Gastroesophageal sphincter (tissue), 3 donors: ENCODE results near the gene DIPK2A.
A peak's percentile ranks its signal among the peaks of the same experiment; 100 is the strongest.

Source experiments
- POLR2A ChIP-seq, 2 donors: fragments of 450-650 bp; IDR thresholded peaks; one replicate each; pipeline ENCODE4 v1.6.1; 2017; ENCODE audit warnings: antibody characterized with exemption in 2 of 2, mild to moderate bottlenecking in 2 of 2, moderate library complexity in 1 of 2
- TF ChIP-seq, protein P1 (sequence below), 4 experiments: fragments of 200-600 bp in 2 of 4; fragments of 450-650 bp in 2 of 4; sonication (generic) in 1 of 4; IDR thresholded peaks; one replicate each; pipeline ENCODE4 v1.5.1; 2017 to 2019; ENCODE audit warnings: antibody characterized with exemption in 4 of 4, mild to moderate bottlenecking in 2 of 4, moderate library complexity in 2 of 4

DNA sequence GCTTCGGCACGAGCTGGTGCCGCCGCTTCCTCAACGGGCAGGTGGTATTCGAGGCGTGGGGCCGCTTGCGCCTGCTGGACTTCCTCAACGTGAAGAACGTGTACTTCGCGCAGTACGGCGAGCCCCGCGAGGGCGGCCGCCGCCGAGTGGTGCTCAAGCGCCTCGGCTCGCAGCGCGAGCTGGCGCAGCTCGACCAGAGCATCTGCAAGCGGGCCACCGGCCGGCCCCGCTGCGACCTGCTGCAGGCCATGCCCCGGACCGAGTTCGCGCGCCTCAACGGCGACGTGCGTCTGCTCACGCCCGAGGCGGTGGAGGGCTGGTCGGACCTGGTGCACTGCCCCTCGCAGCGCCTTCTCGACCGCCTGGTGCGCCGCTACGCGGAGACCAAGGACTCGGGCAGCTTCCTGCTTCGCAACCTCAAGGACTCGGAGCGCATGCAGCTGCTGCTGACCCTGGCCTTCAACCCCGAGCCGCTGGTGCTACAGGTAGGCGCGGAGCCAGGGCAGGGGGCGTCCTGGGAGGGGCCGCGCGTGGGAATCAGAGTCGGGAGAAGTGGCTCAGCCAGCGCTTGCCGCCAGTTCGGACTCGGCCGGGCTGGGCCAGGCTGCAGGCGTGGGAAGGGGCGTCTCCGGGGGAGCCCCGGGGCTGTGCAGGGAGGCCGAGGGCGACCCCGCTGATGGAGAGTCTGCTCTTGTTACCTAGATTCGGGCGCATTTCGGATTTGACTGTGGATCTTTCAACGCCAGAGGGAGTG, 1.1 kb downstream of the DIPK2A start:
- TF ChIP-seq POLR2A (IDR thresholded peaks at IDR 0.05), result no peak
- TF ChIP-seq, protein P1, sequence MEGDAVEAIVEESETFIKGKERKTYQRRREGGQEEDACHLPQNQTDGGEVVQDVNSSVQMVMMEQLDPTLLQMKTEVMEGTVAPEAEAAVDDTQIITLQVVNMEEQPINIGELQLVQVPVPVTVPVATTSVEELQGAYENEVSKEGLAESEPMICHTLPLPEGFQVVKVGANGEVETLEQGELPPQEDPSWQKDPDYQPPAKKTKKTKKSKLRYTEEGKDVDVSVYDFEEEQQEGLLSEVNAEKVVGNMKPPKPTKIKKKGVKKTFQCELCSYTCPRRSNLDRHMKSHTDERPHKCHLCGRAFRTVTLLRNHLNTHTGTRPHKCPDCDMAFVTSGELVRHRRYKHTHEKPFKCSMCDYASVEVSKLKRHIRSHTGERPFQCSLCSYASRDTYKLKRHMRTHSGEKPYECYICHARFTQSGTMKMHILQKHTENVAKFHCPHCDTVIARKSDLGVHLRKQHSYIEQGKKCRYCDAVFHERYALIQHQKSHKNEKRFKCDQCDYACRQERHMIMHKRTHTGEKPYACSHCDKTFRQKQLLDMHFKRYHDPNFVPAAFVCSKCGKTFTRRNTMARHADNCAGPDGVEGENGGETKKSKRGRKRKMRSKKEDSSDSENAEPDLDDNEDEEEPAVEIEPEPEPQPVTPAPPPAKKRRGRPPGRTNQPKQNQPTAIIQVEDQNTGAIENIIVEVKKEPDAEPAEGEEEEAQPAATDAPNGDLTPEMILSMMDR (IDR thresholded peaks at IDR 0.05), result peak in 3 of 4 experiments; percentile 29 to 68 (median 53)
